GM12865 (cell line): ENCODE data around the gene ANKLE1.

ENCODE experiments used
- DNase-seq: peaks from one replicate; pipeline ENCODE4 v3.0.0; 2010; ENCODE audit warnings: low read depth
- H3K4me3 ChIP-seq: 2 replicates; pipeline ENCODE4 v1.5.1; 2011; ENCODE audit warnings: mild to moderate bottlenecking, low read depth, low read length, control low read depth
- TF ChIP-seq, protein P1 (sequence below): IDR thresholded peaks from 2 replicates; pipeline ENCODE4 v1.5.1; 2011; ENCODE audit warnings: low read length, control low read depth, low read depth, inconsistent platforms; ENCODE audit not compliant: insufficient read depth; ENCODE audit errors: missing control alignments

The ANKLE1 gene

DNA sequence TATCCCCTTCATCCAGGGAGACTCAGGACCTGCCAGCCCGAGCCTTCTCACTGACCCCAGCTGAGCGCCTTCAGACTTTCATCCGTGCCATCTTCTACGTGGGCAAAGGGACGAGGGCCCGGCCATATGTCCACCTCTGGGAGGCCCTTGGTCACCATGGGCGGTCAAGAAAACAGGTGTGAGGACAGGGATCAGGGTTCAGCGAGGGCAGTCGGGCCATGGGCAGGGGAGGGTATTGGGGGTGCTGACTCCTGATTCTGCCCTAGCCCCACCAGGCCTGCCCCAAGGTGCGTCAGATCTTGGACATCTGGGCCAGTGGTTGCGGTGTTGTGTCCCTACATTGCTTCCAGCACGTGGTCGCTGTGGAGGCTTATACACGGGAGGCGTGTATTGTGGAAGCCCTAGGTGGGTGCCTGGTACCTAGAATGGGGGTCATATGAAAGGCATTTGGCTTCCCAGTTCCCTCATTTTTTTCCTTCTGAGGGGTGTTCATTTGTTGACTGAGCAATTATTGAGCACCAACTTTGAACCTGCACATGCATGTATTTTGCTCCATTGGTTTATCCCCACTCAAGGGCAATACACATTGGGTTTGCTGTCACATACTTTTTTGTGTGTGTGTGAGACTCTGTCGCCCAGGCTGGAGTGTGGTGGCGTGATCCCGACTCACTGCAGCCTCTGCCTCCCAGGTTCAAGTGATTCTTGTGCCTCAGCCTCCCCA lies 3.9 kb downstream of the ANKLE1 start:
- TF ChIP-seq, protein P1, sequence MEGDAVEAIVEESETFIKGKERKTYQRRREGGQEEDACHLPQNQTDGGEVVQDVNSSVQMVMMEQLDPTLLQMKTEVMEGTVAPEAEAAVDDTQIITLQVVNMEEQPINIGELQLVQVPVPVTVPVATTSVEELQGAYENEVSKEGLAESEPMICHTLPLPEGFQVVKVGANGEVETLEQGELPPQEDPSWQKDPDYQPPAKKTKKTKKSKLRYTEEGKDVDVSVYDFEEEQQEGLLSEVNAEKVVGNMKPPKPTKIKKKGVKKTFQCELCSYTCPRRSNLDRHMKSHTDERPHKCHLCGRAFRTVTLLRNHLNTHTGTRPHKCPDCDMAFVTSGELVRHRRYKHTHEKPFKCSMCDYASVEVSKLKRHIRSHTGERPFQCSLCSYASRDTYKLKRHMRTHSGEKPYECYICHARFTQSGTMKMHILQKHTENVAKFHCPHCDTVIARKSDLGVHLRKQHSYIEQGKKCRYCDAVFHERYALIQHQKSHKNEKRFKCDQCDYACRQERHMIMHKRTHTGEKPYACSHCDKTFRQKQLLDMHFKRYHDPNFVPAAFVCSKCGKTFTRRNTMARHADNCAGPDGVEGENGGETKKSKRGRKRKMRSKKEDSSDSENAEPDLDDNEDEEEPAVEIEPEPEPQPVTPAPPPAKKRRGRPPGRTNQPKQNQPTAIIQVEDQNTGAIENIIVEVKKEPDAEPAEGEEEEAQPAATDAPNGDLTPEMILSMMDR, result no peak
- DNase-seq, result no peak
- H3K4me3 ChIP-seq, result no peak overlapping the region

GRCh38 chr19:17286263-17286662 lies 4.6 kb downstream of the ANKLE1 start:
- TF ChIP-seq, protein P1, result no peak
- no peak overlapping the region for H3K4me3 ChIP-seq
- no peak for DNase-seq

DNA sequence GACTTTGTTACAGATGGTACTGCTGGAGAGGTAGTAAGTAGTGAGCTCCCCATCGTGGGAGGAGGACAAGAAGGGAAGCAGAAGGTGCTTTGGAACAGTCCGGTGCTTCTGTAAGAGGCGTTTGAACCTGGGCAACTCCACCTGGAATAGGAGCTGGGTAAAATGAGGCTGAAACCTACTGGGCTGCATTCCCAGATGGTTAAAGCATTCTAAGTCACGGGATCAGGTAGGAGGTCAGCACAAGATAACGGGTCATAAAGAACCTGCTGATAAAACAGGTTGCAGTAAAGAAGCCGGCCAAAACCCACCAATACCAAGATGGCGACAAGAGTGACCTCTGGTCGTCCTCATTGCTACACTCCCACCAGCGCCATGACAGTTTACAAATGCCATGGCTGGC lies 5.1 kb downstream of the ANKLE1 start:
- H3K4me3 ChIP-seq, result no peak overlapping the region
- TF ChIP-seq, protein P1, result no peak
- DNase-seq, result no peak

DNA sequence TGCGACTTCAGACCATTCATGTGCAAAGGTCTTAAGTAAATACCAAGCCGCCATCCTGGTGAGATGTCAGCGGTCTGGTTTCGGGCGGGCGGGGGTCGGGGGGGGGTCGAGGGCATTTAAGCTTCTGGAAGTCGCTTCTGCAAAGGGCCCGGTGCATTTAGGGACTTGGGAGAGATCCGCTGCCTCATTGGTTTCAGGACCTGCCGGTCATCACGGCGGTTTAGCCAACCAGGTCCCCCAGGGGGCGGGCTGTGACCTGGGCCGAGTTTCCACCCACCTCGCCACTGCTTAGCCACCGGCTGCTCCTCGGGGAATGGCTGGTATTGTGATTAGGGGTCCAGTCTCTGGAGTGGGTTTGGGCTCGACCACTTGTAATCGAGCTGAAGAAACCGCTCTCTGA lies 7.8 kb downstream of the ANKLE1 start:
- no peak overlapping the region for H3K4me3 ChIP-seq
- peak; percentile 91 for DNase-seq
- TF ChIP-seq, protein P1, result no peak

DNA sequence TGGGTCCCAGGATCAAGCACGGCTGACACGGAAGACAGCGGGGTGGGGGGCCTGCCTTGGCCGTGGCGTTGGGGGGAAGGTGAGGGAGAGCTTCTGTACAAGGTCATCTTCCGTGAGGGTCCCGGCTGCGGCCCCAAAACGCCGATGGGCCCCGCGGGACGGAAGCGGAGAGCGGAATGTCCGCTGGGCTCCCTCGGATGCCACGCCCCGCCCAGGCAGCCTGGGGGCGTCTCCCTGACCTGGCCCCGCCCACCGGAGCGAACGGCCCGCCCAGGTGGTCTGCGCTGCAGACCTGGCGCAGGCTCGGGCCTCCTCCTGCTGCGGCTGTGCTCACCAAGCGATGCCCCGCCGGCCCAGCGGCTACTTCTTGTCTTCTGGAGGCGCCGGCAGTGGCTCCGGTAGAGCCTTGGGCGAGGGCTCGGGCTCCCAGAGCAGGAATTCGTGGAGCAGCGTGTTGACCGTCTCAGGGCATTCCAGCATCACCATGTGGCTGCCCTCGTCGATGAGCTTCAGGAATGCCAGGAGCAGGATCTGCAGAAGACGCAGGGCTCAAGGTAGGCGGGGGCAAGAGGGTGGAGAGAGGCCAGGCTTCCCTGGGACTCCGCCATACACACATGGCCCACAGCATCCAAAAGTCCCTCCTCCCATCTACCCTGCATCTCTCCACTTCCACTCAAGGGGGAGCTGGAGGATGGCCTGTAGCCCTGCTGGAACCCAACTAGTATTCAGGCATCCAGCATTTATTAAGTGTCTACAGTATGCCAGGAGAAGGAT lies 10.8 kb downstream of the ANKLE1 start:
- TF ChIP-seq, protein P1, result peak; percentile 84
- DNase-seq, result peak; percentile 90
- peak overlapping the region; percentile 51 for H3K4me3 ChIP-seq

DNA sequence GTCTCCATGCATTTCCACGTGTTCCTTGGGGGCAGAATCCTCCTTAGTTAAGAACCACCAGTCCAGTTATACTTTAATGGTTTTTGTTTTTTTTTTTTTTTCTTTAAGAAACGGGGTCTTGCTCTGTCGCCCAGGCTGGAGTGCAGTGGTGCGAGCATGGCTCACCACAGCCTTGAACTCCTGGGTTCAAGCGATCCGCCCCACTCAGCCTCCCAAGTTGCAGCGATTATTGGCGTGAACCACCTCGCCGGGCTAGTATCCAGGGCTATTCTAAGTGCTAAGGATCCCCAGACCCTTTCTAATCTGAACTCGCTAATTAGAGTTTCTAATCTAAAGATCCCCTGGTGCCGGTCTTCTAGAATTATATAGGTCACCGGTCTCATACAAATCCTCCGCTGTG lies 11.9 kb downstream of the ANKLE1 start:
- no peak overlapping the region for H3K4me3 ChIP-seq
- no peak for DNase-seq
- TF ChIP-seq, protein P1, result no peak
